Fibroblast of lung (primary cell): Measurements from ENCODE around the gene SPATA20. TPM values are rescaled to one million over a fixed set of nuclear protein-coding genes. Genes with fewer than 3 reads are reported as not detected.

Experiments
- DNase-seq, 2 donors: peaks; one replicate each; pipeline versions ENCODE4 v3.0.0 to v3.0.0-alpha.2; 2010; ENCODE audit warnings: low read depth in 2 of 2
- H2AFZ ChIP-seq: 2 replicates; pipeline ENCODE4 v1.5.1; 2012; ENCODE audit warnings: low read length, control low read depth, inconsistent platforms
- H3K27ac ChIP-seq: 2 replicates; pipeline ENCODE4 v1.5.1; 2011; ENCODE audit warnings: low read length, control low read depth; ENCODE audit not compliant: insufficient read depth
- H3K27me3 ChIP-seq: 2 replicates; pipeline ENCODE4 v1.5.1; 2011; ENCODE audit warnings: mild to moderate bottlenecking, low read length; ENCODE audit not compliant: control insufficient read depth, insufficient read depth
- H3K36me3 ChIP-seq: 2 replicates; pipeline ENCODE4 v1.5.1; 2011; ENCODE audit warnings: low read length; ENCODE audit not compliant: control insufficient read depth, insufficient read depth
- H3K4me1 ChIP-seq: 2 replicates; pipeline ENCODE4 v1.5.1; 2011; ENCODE audit warnings: low read length; ENCODE audit not compliant: control insufficient read depth, insufficient read depth; ENCODE audit errors: extremely low read depth
- H3K4me2 ChIP-seq: 2 replicates; pipeline ENCODE4 v1.5.1; 2011; ENCODE audit warnings: low read length, control low read depth; ENCODE audit not compliant: insufficient read depth; ENCODE audit errors: extremely low read depth
- H3K4me3 ChIP-seq, 4 experiments: fragments of 200-600 bp in 1 of 4; sonication (generic) in 1 of 4; replicated peaks in 1 of 4; 2 replicates each; pipeline ENCODE4 v1.5.1; 2011 to 2016; ENCODE audit warnings: low read length in 4 of 4, low read depth in 3 of 4, mild to moderate bottlenecking in 3 of 4, control low read depth in 2 of 4, inconsistent platforms in 1 of 4, mixed read lengths in 1 of 4; ENCODE audit not compliant: insufficient read depth in 1 of 4; ENCODE audit errors: control extremely low read depth in 1 of 4
- H3K79me2 ChIP-seq: 2 replicates; pipeline ENCODE4 v1.5.1; 2012; ENCODE audit warnings: mild to moderate bottlenecking, low read length, inconsistent platforms; ENCODE audit not compliant: control insufficient read depth, insufficient read depth
- H3K9ac ChIP-seq: 2 replicates; pipeline ENCODE4 v1.5.1; 2011; ENCODE audit warnings: mild to moderate bottlenecking, low read length, control low read depth; ENCODE audit not compliant: insufficient read depth
- H3K9me3 ChIP-seq: 2 replicates; pipeline ENCODE4 v1.5.1; 2012; ENCODE audit warnings: low read depth, low read length; ENCODE audit not compliant: control insufficient read depth, insufficient read depth
- H4K20me1 ChIP-seq: 2 replicates; pipeline ENCODE4 v1.5.1; 2011; ENCODE audit warnings: low read length; ENCODE audit not compliant: control insufficient read depth, insufficient read depth; ENCODE audit errors: extremely low read depth
- EZH2 ChIP-seq: IDR thresholded peaks from 2 replicates; pipeline ENCODE4 v1.5.1; 2012; ENCODE audit warnings: low read length, control low read depth, mild to moderate bottlenecking; ENCODE audit errors: missing control alignments
- polyA plus RNA-seq, 2 donors: library from polyadenylated mRNA; depleted of rRNA in 1 of 2; stranded (reverse) in 1 of 2; unstranded in 1 of 2; fragments of >200 nt; gene quantifications; 2 replicates each; pipeline ENCODE4 v1.2.1, GENCODE V29; 2011 to 2012; ENCODE audit warnings: missing spikeins in 1 of 2
- total RNA-seq: library from RNA; depleted of rRNA; stranded (reverse); fragments of >200 nt; gene quantifications from 2 replicates; pipeline ENCODE4 v1.2.1, GENCODE V29; 2014
- TF ChIP-seq, protein P1 (sequence below), 2 donors: IDR thresholded peaks in 1 of 2; conservative IDR thresholded peaks in 1 of 2; 1 replicate in 1 of 2; 2 replicates in 1 of 2; pipeline ENCODE4 v1.5.1; 2011 to 2012; ENCODE audit warnings: low read length in 2 of 2, control low read depth in 1 of 2, inconsistent platforms in 1 of 2, low read depth in 1 of 2, mild to moderate bottlenecking in 1 of 2

The SPATA20 gene
- total and polyA plus RNA-seq, 2 donors (not counting 1 experiment from before 2014, with no cell fraction given): 21.6 to 119 TPM

- Histone ChIP-seq H2AFZ (no peak overlapping the region), H3K27ac (no peak overlapping the region), H3K36me3 (no peaks in the 10 kb centered on the region), H3K79me2 (no peaks in the 10 kb centered on the region), H3K4me3 (no peak overlapping the region), H3K9ac (no peak overlapping the region), H3K27me3 (no peaks in the 10 kb centered on the region), H4K20me1 (no peaks in the 10 kb centered on the region), H3K4me1 (peaks cover 2% of the 10 kb centered on the region), H3K4me2 (no peak overlapping the region), H3K9me3 (no peaks in the 10 kb centered on the region)
- TF ChIP-seq, protein P1, sequence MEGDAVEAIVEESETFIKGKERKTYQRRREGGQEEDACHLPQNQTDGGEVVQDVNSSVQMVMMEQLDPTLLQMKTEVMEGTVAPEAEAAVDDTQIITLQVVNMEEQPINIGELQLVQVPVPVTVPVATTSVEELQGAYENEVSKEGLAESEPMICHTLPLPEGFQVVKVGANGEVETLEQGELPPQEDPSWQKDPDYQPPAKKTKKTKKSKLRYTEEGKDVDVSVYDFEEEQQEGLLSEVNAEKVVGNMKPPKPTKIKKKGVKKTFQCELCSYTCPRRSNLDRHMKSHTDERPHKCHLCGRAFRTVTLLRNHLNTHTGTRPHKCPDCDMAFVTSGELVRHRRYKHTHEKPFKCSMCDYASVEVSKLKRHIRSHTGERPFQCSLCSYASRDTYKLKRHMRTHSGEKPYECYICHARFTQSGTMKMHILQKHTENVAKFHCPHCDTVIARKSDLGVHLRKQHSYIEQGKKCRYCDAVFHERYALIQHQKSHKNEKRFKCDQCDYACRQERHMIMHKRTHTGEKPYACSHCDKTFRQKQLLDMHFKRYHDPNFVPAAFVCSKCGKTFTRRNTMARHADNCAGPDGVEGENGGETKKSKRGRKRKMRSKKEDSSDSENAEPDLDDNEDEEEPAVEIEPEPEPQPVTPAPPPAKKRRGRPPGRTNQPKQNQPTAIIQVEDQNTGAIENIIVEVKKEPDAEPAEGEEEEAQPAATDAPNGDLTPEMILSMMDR (conservative IDR thresholded peaks at IDR 0.05 in 1 of 2, IDR thresholded peaks at IDR 0.05 in 1 of 2; ENCODE audit: low read depth in 1 of 2, low read length in 2 of 2): no peak
- TF ChIP-seq EZH2: no peak
- DNase-seq: peak; percentile 15 to 38
Measured at GRCh38 chr17:50589095-50589705, 42.2 kb downstream of the SPATA20 start.

- TF ChIP-seq EZH2: no peak
- TF ChIP-seq, protein P1 (conservative IDR thresholded peaks at IDR 0.05 in 1 of 2, IDR thresholded peaks at IDR 0.05 in 1 of 2; ENCODE audit: low read depth in 1 of 2, low read length in 2 of 2): no peak
- H3K9me3 ChIP-seq: no peaks in the 10 kb centered on the region
Measured at GRCh38 chr17:50590946-50591737, 44.2 kb downstream of the SPATA20 start.

DNA sequence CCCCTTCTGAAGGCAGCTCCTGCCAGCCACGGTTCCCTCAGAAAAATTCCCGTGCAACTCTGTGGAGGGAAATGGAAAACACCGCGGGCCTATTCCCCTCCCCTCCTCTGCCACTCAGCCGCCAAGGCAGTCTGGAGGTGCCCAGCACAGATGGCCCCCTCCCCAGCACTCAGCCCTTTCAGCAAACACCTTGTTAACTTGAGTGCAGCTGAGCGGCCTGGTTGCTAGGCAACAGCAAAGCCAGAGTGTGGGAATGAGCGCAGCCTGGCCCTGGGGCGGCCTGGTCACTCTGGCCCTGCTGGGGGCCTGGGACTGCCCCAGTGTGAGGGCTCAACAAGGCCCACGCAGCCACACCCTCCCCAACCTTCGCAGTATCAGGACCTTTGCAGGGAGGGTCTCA is 46.3 kb downstream of the SPATA20 start:
- no peaks in the 10 kb centered on the region for H3K27me3 ChIP-seq
- H3K4me1 ChIP-seq: peaks cover 2% of the 10 kb centered on the region
- H3K27ac ChIP-seq: no peak overlapping the region
- no peaks in the 10 kb centered on the region for H3K9me3 ChIP-seq
- H3K4me3 ChIP-seq: no peak overlapping the region
- no peaks in the 10 kb centered on the region for H4K20me1 ChIP-seq
- no peaks in the 10 kb centered on the region for H3K79me2 ChIP-seq
- no peaks in the 10 kb centered on the region for H3K36me3 ChIP-seq
- no peak overlapping the region for H3K9ac ChIP-seq
- no peak overlapping the region for H2AFZ ChIP-seq
- H3K4me2 ChIP-seq: no peak overlapping the region
- no peak for DNase-seq
- TF ChIP-seq, protein P1 (conservative IDR thresholded peaks at IDR 0.05 in 1 of 2, IDR thresholded peaks at IDR 0.05 in 1 of 2; ENCODE audit: low read depth in 1 of 2, low read length in 2 of 2): no peak
- TF ChIP-seq EZH2: no peak

More at GRCh38 chr17:50590946-50591737, 44.2 kb downstream of the SPATA20 start:
- H3K9ac ChIP-seq: no peak overlapping the region
- H3K79me2 ChIP-seq: no peaks in the 10 kb centered on the region
- H2AFZ ChIP-seq: no peak overlapping the region
- no peaks in the 10 kb centered on the region for H3K27me3 ChIP-seq
- no peak for DNase-seq
- H3K4me3 ChIP-seq: no peak overlapping the region
- H3K4me2 ChIP-seq: no peak overlapping the region
- H3K27ac ChIP-seq: no peak overlapping the region
- no peaks in the 10 kb centered on the region for H4K20me1 ChIP-seq
- H3K36me3 ChIP-seq: no peaks in the 10 kb centered on the region
- peaks cover 2% of the 10 kb centered on the region for H3K4me1 ChIP-seq
